ENCODE measurements around the gene VENTX. TPM values are rescaled to one million over a fixed set of nuclear protein-coding genes. Genes with fewer than 3 reads are reported as not detected.

Gene VENTX
- total RNA-seq, 4 donors from 2014 or later: 0.21 to 1.3 (median 0.51) TPM; not detected in 1

DNA sequence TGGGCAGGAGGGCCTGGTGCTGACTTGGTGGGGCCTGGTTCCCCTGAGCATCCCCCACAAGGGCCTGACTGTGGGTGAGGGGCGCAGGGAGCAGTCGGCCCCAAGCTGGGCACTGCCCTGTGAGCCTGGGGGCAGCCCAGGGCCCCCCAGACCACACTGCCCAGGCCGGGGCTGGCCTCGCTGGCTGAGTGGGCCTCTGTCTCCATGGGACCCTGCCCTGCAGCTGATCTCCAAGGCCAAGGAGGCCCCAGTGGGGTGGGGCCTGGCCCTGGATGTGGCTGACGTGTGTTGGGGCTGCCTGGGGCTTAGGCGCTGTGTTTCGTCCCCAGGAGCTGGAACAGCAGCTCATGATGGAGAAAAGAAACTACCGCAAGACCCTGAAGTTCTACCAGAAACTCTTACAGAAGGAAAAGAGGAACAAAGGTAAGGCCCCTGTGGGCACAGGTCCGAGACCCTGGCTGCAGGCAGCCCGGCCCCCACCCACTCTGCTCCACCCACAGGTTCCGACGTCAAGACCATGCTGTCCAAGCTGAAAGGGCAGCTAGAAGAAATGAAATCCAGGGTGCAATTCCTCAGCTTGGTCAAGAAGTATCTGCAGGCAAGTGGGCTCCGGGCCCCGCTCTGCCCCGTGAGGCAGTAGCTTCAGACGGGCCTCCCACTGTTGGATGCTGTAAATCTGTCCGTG is 31.2 kb upstream of the VENTX start:
- Histone ChIP-seq H3K27me3 (no peaks in the 10 kb centered on the region), H3K9me3 (no peaks in the 10 kb centered on the region), H3K27ac (no peak overlapping the region), H3K4me3 (no peak overlapping the region), H3K36me3 (no peaks in the 10 kb centered on the region), H3K4me1 (no peaks in the 10 kb centered on the region)
- intact Hi-C loops (cut with DNase I; ENCODE audit: low total_unique reads): no loop called here
- no peak for TF ChIP-seq POLR2A (IDR thresholded peaks at IDR 0.05)
- TF ChIP-seq, protein P1, sequence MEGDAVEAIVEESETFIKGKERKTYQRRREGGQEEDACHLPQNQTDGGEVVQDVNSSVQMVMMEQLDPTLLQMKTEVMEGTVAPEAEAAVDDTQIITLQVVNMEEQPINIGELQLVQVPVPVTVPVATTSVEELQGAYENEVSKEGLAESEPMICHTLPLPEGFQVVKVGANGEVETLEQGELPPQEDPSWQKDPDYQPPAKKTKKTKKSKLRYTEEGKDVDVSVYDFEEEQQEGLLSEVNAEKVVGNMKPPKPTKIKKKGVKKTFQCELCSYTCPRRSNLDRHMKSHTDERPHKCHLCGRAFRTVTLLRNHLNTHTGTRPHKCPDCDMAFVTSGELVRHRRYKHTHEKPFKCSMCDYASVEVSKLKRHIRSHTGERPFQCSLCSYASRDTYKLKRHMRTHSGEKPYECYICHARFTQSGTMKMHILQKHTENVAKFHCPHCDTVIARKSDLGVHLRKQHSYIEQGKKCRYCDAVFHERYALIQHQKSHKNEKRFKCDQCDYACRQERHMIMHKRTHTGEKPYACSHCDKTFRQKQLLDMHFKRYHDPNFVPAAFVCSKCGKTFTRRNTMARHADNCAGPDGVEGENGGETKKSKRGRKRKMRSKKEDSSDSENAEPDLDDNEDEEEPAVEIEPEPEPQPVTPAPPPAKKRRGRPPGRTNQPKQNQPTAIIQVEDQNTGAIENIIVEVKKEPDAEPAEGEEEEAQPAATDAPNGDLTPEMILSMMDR (IDR thresholded peaks at IDR 0.05): no peak
- DNase-seq: no peak

DNA sequence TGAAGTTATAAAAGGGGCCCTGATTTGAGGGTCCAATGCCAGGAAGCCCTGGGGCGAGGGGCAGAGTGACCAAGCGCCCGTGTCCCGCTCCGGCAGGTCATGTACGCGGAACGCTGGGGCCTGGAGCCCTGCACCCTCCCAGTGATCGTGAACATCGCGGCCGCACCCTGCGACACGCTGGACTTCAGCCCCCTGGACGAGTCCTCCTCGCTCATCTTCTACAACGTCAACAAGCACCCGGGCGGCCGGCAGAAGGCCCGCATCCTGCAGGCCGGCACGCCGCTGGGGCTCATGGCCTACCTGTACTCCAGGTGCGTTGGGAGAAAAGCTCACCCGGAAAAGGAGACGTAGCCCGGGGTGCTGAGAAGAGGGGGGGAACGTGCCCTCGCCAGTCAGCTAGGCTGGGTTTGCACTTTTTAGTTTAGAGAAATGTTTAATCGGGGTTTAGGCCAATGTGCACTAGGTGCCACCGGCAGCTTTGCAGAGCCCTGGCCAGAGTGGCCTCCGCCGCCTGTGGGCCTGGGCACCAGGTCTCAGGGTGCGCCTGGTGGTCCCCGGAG is 30.5 kb upstream of the VENTX start:
- no peak for DNase-seq
- H3K4me1 ChIP-seq: no peaks in the 10 kb centered on the region
- H3K9me3 ChIP-seq: no peaks in the 10 kb centered on the region
- TF ChIP-seq, protein P1 (IDR thresholded peaks at IDR 0.05): no peak
- no peak for TF ChIP-seq POLR2A (IDR thresholded peaks at IDR 0.05)
- no peaks in the 10 kb centered on the region for H3K27me3 ChIP-seq
- intact Hi-C loops (cut with DNase I; ENCODE audit: low total_unique reads): no loop called here
- H3K27ac ChIP-seq: no peak overlapping the region
- H3K4me3 ChIP-seq: no peak overlapping the region
- no peaks in the 10 kb centered on the region for H3K36me3 ChIP-seq

DNA sequence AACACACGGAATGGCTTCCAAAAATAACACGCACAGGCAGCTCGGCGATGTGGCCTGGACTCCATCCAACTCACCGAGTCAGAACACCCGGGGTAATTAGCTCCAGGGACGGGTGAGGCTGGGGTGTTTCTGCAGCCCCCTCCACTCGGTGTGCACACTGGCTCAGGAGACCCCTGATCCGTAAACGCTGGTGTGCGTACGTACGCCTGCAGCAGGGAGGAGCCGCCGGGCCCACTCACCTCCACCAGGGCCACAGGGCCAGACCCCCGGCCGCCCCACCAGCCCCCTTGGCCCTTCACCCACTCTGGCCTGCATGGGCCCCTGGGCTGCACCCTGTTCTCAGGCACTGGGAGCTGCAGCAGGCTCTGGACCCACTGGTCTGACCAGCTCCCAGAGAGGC is 30.0 kb upstream of the VENTX start:
- TF ChIP-seq, protein P1 (IDR thresholded peaks at IDR 0.05): no peak
- no peak for TF ChIP-seq POLR2A (IDR thresholded peaks at IDR 0.05)
- DNase-seq: no peak
- no peaks in the 10 kb centered on the region for H3K4me1 ChIP-seq
- no peaks in the 10 kb centered on the region for H3K36me3 ChIP-seq
- H3K9me3 ChIP-seq: no peaks in the 10 kb centered on the region
- no peak overlapping the region for H3K4me3 ChIP-seq
- intact Hi-C loops (cut with DNase I; ENCODE audit: low total_unique reads): no loop called here
- no peak overlapping the region for H3K27ac ChIP-seq
- no peaks in the 10 kb centered on the region for H3K27me3 ChIP-seq

DNA sequence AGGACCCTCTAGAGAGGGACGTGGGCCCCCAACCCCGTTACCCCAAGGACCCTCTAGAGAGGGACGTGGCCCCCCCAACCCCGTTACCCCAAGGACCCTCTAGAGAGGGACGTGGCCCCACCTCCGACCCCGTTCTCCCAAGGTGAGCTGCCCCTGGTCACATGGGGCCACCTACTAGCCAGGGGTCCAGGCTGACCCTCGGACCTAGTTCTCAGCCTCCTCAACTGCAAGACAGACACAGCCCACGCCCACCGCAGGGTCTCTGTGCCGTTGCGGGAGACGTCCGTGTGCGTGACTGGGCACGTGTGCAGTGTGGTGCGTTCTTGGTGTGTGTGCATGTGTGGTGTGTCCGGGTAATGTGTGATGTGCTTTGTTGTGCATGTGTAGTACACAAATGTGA is 29.2 kb upstream of the VENTX start:
- TF ChIP-seq, protein P1 (IDR thresholded peaks at IDR 0.05): no peak
- no peak for TF ChIP-seq POLR2A (IDR thresholded peaks at IDR 0.05)
- H3K27ac ChIP-seq: no peak overlapping the region
- H3K4me1 ChIP-seq: no peaks in the 10 kb centered on the region
- no peak for DNase-seq
- H3K4me3 ChIP-seq: no peak overlapping the region
- H3K36me3 ChIP-seq: no peaks in the 10 kb centered on the region
- no peaks in the 10 kb centered on the region for H3K9me3 ChIP-seq
- intact Hi-C loops (cut with DNase I; ENCODE audit: low total_unique reads): no loop called here
- no peaks in the 10 kb centered on the region for H3K27me3 ChIP-seq

DNA sequence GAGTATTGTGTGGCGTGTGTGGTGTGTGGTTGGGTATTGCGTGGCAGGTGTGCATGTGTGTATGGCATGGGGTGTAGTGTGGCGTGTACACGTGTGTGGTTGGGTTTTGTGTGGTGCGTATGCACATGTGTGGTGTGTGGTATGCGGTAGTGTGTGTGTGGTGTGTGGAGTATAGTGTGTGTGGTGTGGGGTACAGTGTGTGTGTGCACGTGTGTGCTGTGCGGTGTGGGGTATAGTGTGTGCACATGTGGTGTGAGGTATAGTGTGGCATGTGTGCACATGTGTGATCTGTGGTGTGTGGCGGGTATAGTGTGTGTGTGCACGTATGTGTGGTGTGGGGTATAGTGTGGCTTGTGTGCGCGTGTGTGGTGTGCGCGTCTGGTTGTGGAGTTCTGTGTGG is 28.5 kb upstream of the VENTX start:
- no peak for DNase-seq
- Histone ChIP-seq H3K36me3 (no peaks in the 10 kb centered on the region), H3K9me3 (no peaks in the 10 kb centered on the region), H3K27me3 (no peaks in the 10 kb centered on the region), H3K27ac (no peak overlapping the region), H3K4me1 (no peaks in the 10 kb centered on the region), H3K4me3 (no peak overlapping the region)
- no peak for TF ChIP-seq POLR2A (IDR thresholded peaks at IDR 0.05)
- TF ChIP-seq, protein P1 (IDR thresholded peaks at IDR 0.05): no peak
- intact Hi-C loops (cut with DNase I; ENCODE audit: low total_unique reads): no loop called here
